GM19438 (cell line): ENCODE measurements around the gene QSER1.
A peak's percentile ranks its signal among the peaks of the same experiment; 100 is the strongest.
"Not testable (repeated sequence)": the region's sequence is repeated elsewhere in the genome, so short reads cannot be mapped to it uniquely, and the experiment has no call there.

Source experiments
- ATAC-seq: cut with Tn5 transposase; IDR thresholded peaks from one replicate; pipeline ENCODE4 v1.9.1; 2021; ENCODE audit warnings: low read depth; ENCODE audit not compliant: unreplicated experiment

The QSER1 gene

GRCh38 chr11:32892355-32893092 lies at the start of gene QSER1:
Gene QSER1, plus strand, starts transcription at chr11:32892811. Its CDS starts 315 bp downstream, at chr11:32893126.
- peak; percentile 58 for ATAC-seq

- ATAC-seq, result no peak
Measured at GRCh38 chr11:32843544-32843943, 49.1 kb upstream of the QSER1 start.

DNA sequence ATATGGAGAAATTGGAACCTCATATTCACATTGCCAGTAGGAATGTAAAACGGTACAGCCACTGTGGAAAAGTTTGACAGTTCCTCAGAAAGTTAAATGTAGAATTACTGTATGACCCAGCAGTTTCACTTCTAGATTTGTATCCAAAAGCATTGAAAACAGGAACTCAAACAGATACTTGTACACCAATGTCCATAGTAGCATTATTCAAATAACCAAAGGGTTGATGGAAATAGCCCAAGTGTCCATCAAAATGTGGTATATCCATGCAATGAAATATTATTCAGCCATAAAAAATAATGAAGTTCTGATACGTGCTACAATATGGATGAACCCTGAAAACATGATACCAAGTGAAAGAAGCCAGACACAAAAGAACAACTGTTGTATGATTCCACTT lies 45.1 kb upstream of the QSER1 start:
- no peak for ATAC-seq

DNA sequence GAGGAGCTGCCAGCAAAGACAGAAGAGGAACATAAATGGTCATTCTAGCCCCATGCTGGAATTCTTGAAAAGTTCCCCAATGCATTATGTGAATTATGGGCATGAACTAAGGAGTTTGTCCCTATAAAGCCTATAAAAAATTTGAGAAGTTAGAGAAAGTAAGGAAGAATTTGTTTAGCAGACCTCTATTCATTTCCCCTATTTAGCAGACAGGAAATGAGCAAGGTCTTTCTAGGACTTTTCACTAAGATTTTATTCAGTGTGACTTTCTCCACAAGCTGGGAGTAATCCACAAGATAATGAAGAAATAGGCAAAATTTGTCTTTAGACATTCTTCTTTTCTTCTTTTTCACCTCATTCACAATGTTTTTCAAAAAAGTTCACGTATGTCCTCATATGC lies 42.9 kb upstream of the QSER1 start:
- no peak for ATAC-seq

- no peak for ATAC-seq
Measured at GRCh38 chr11:32851251-32851650, 41.4 kb upstream of the QSER1 start.

DNA sequence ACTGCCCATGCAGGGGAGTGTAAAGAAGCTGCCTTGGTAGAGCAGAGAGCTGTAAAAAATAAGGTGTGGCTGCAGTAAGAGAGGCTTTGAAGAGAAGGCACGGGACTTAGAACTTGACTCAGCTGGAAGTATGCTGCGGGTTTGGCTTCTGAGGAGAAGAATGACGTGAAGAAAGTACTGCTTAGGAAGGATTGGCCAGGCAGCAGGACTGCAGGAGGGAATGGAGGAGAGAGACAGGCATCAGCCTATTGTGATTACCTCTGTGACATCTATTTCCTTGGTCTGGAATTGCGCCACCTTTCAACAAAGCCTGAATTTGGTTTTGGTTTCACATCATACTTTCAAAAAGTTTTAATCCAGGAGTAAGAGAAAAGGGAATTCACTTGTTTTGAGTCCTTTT lies 40.4 kb upstream of the QSER1 start:
- no peak for ATAC-seq

- ATAC-seq, result no peak
Measured at GRCh38 chr11:32855601-32856000, 37.0 kb upstream of the QSER1 start.

GRCh38 chr11:32858731-32859130 lies 33.9 kb upstream of the QSER1 start:
- no peak for ATAC-seq

GRCh38 chr11:32861850-32862577 lies 30.6 kb upstream of the QSER1 start:
- ATAC-seq, result no peak

- no peak for ATAC-seq
Measured at GRCh38 chr11:32864555-32864954, 28.1 kb upstream of the QSER1 start.

DNA sequence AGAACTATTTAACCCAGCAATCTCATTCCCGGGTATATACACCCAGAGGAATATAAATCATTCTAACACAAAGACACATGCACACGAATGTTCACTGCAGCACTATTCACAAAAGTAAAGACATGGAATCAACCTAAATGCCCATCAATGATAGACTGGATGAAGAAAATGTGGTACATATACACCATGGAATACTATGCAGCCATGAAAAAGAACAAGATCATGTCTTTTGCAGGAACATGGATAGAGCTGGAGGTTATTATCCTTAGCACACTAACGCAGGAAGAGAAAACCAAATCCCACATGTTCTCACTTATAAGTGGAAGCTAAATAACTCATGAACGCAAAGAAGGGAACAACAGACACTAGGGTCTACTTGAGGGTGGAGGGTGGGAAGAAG lies 23.9 kb upstream of the QSER1 start:
- not testable (repeated sequence) for ATAC-seq

- no peak for ATAC-seq
Measured at GRCh38 chr11:32870676-32871075, 21.9 kb upstream of the QSER1 start.

GRCh38 chr11:32874132-32874531 lies 18.5 kb upstream of the QSER1 start:
- ATAC-seq, result no peak

- ATAC-seq, result no peak
Measured at GRCh38 chr11:32881286-32881685, 11.3 kb upstream of the QSER1 start.

DNA sequence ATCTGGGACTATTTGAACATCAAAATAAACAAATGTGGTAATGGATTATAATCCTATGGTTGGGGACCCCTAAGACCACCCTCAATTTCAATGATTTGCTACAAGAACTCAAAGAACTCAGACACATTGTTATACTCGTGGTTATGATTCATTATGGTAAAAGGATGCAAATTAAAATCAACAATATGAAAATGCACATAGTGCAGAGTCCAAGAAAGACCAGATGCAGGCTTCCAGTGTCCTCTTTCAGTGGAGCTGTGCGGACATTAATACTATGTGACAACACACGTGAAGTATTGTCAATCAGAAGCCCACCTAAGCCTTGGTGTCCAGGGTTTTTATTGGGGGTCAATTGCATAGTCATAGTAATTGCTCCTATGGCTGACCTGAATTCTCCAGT lies 9.2 kb upstream of the QSER1 start:
- no peak for ATAC-seq

- ATAC-seq, result no peak
Measured at GRCh38 chr11:32884023-32884422, 8.6 kb upstream of the QSER1 start.

DNA sequence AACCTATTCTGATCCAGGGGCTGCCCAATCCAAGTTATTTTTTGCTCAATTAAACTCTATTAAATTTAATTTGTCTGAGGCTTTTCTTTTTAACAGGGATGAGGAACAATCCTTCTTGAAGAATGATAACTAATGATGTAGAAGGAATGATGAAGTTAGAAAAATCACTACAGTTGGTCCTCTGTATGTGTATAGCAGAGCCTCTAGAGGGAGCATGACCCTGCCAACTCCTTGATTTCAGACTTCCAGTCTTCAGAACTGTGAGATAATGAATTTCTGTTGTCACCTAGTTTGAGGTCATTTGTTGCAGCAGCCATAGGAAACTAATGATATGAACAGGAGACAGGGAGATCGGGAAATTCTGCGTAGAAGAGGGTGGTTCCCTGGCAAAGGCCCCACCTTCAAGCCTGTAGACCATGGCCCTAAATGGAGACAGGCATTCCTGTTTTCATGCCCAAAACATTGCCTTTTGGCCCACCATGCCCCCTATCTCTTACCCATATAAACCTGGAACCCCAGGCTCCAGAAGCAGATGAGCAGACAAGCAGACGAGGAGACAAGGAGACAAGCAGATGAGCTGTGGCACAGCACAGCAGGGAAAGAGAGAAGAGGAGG lies 7.7 kb upstream of the QSER1 start:
- no peak for ATAC-seq

- no peak for ATAC-seq
Measured at GRCh38 chr11:32885556-32885955, 7.1 kb upstream of the QSER1 start.

GRCh38 chr11:32886180-32886579 lies 6.4 kb upstream of the QSER1 start:
- no peak for ATAC-seq

GRCh38 chr11:32887707-32888383 lies 4.8 kb upstream of the QSER1 start:
- not testable (repeated sequence) for ATAC-seq

- not testable (repeated sequence) for ATAC-seq
Measured at GRCh38 chr11:32888384-32888710, 4.3 kb upstream of the QSER1 start.
